GM21737 (cell line): ENCODE measurements around the gene HPDL.
"Not testable (repeated sequence)": the region's sequence is repeated elsewhere in the genome, so short reads cannot be mapped to it uniquely, and the experiment has no call there.

Source experiments
- ATAC-seq: cut with Tn5 transposase; IDR thresholded peaks from one replicate; pipeline ENCODE4 v1.9.1; 2021; ENCODE audit warnings: mild to moderate bottlenecking, moderate library complexity; ENCODE audit not compliant: unreplicated experiment

The HPDL gene

GRCh38 chr1:45326627-45327623 is at the start of gene HPDL:
HPDL (plus strand) TSS chr1:45326895; CDS start chr1:45327149, 254 bp downstream.
- no peak for ATAC-seq

DNA sequence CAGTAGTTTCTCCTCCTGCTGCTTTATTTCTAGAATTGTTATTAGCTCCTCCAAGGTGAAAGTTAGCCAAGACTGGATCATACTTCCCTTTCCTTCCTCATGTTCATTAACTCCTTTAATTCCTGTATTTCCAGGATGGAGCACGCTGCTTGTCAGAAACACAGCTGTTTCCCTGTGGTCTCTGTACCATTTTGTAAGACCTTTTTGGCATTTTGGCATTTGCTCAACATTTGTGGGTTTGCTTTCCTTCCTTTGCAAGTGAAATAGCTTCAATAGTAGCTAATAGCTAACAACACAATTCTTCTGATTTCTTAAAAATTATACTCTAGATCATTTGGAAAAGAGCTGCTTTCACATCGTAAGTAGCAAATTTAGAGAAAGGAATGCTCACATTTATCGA is 44.3 kb upstream of the HPDL start:
- no peak for ATAC-seq

DNA sequence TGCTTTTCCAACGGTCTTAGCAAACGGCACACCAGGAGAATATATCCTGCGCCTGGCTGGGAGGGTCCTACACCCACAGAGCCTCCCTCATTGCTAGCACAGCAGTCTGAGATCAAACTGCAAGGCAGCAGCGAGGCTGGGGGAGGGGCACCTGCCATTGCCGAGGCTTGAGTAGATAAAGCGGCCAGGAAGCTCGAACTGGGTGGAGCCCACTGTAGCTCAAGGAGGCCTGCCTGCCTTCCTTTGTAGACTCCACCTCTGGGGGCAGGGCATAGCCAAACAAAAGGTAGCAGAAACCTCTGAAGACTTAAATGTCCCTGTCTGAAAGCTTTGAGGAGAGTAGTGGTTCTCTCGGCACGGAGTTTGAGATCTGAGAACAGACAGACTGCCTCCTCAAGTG is 41.8 kb upstream of the HPDL start:
- not testable (repeated sequence) for ATAC-seq

DNA sequence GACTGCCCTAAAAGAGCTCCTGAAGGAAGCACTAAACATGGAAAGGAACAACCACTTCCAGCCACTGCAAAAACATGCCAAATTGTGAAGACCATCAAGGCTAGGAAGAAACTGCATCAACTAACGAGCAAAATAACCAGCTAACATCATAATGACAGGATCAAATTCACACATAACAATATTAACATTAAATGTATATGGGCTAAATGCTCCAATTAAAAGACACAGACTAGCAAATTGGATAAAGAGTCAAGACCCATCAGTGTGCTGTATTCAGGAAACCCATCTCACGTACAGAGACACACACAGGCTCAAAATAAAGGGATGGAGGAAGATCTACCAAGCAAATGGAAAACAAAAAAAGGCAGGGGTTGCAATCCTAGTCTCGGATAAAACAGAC is 40.2 kb upstream of the HPDL start:
- not testable (repeated sequence) for ATAC-seq

- ATAC-seq, result not testable (repeated sequence)
Measured at GRCh38 chr1:45291002-45291401, 35.7 kb upstream of the HPDL start.

GRCh38 chr1:45291716-45292115 is 35.0 kb upstream of the HPDL start:
- ATAC-seq, result no peak

DNA sequence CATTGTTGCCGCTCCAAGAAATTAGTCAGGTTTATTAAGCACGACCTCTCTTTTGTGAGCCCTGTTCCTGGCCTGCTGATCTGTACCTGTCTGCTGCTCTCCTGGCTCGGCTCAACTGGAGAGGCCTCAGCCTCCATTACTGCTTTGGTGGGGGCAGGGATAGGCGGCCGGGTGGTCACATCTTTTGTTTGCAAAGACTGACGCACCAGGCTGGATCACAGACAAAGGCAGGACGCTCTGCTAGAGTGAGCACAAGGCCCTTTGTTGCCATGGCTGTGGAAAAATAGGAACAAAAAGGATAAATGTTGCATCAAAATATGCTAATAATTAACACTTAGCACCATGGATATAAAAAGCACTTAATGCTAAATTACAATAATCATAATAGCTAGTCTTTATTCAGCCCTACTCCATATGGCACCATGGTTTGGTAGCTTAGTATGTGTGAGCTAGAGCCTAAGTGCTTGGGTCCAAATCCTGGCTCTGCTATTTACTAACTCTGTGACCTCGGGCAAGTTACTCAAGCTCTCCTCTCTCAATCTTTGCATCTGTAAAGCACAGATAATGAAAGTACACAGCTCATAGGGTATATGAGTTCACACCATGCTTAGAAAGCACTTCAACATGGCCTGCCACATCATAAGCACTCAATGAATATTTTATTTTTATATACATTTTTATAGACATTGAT is 28.9 kb upstream of the HPDL start:
- no peak for ATAC-seq

DNA sequence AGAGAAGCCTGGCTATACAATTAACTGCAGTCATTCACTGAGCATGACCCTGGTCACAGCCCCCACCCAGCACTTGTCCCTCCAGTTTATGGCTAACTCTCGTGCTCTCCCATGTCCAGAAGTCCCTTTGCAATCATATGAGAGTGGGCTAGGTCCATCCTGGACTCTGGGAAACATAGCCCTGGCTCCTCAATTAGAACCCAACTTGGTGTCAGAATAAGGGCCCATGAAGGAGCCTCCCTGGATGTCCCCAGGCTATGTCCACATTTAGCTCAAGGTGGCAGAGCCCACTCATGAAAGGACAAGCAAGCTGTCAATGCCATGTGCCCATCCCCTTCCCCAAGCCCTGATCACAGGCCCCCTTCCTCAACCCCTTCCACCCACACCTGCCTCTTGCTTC is 27.4 kb upstream of the HPDL start:
- ATAC-seq, result no peak

GRCh38 chr1:45299981-45300668 is 26.6 kb upstream of the HPDL start:
- no peak for ATAC-seq

GRCh38 chr1:45300669-45300997 is 26.1 kb upstream of the HPDL start:
- ATAC-seq, result no peak

DNA sequence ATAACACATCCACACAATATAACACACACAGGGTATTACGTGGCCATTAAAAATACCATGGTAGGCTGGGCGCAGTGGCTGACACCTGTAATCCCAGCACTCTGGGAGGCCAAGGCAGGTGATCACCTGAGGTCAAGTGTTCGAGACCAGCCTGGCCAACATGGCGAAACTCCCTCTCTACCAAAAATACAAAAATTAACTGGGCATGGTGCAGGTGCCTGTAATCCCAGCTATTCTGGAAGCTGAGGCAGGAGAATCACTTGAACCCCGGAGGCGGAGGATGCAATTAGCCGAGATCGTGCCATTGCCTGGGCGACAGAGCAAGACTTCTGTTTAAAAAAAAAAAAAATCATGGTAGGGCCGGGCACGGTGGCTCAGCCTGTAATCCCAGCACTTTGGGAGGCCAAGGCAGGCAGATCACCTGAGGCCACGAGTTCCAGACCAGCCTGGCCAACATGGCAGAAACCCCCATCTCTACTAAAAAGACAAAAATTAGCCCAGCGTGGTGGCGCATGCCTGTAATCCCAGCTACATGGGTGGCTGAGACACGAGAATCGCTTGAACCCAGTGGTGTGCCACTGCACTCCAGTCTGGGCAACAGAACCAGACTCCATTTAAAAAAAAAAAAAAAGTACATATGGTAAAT is 24.1 kb upstream of the HPDL start:
- ATAC-seq, result no peak

DNA sequence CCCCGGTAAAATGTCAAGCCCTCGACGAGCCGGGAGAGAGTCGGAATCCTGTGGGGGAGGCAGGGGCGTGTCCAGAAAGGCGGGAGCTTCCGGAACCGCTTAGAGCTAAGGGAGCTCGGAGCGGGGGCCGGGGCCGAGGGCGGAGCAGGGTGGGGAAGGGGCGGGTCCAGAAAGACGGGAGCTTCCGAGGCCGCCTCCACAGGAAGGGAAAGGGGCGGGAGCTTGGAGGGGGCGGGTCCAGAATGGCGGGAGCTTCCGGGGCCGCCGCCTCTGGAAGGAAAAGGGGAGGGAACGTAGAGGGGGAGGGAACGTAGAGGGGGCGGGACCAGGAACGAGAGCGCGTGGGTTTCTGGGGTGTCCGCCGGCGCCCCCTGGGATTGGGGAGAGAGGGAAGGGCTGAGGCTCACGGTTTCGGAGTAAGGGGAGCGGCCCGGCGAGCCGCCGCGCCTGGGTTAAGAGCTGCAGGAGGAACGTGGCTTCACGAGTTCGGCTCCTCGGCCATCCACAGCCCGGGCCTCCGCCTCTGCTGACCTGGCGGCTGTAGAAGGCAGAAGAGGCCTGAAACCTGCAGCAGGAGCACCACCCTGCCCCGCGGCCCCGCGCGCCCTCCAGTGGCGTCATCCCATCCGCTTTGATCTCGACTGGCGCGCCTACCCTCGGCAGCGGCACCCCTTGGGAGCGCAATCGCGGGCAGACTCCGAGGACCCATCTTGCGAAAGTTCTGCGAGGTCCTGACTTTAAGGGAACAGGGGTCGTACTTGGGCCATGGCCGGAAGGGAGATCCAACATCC is 23.0 kb upstream of the HPDL start:
- ATAC-seq, result peak; percentile 75

DNA sequence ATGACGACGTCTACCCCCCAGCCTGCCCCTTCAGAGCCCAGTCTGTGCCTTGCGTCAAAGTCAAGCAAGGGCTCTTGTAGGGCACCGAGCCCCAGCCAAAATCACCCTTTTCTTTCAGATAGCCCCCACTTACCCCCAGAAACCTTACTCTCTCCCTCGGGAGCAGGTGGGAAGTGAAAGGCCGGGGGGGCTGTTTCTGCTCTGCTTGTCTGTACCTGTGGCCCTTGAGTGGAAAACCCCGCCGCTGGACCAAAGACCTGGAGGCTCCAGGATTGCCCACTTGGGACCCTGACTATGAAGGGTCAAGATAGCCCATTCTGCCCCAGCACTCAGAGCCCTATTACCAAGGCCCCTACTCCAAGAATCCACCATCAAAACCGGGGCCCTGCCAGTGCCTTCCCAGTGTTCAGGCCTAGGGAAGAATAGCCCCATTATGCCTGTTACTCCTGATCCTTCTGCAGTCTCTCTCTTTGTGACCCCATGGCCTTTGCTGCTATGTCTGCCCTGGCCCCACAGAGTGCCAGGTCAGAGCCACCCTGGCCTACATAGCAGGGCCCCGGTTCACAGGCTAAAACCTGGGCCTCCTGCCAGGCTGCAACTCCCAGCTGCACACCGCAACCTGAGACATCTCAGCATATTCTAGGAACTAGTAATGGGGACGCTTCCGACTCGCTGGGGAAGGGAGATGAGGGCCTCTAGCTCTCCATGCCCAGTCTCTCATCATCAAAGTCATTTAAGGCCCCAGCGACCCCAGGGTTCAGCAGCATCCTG is 22.2 kb upstream of the HPDL start:
- ATAC-seq, result peak; percentile 4

DNA sequence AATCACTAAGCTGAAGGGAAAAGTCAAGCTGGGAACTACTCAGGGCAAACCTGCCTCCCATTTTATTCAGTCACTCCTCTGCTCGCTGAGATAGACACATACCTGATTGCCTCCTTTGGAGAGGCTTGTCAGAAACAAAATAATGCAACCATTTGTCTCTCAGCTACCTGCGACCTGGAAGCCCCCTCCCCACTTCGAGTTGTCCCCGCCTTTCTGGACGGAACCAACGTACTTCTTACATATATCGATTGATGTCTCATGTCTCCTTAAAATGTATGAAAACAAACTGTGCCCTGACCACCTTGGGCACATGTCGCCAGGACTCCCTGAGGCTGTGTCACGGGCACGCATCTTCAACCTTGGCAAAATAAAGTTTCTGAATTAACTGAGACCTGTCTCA is 21.5 kb upstream of the HPDL start:
- no peak for ATAC-seq

DNA sequence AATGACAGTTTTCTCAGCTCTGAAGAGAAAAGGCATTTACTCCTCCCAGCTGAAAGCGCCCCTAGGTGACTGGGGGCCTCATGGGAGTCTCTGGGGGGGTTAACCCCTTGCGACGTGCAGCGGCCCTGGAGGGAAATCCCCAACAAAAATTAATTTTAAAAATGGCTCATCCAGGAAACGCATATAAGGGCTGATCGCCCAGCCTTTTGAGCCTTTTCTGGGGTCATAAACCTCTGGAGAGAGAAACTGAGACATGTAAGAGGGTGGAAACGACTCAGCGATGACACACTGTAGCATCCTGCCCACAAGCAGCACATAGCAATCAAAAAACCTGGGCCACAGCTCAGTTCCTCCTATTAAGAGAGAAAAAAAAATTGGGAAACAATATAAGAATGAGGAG is 20.4 kb upstream of the HPDL start:
- ATAC-seq, result no peak

DNA sequence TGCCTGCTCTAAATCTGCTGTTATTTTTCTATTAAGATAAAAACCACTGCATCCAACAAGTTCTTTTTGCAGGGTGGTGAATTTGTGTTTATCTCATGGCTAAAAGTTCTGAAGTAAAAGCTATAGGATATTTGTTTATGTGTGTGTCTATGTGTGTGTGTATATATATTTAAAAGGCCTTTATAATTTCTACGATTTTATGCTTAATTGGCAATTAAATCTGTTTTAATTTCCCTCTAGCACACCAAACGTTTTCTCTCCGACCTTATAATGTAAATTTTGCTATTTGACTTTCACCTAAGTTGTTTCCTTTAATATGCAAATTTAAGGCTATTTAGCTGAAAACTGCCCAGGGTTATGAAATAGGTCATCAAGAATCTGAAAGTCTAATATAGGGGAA is 19.8 kb upstream of the HPDL start:
- no peak for ATAC-seq

- no peak for ATAC-seq
Measured at GRCh38 chr1:45314266-45314665, 12.4 kb upstream of the HPDL start.

- no peak for ATAC-seq
Measured at GRCh38 chr1:45317166-45317565, 9.5 kb upstream of the HPDL start.

- no peak for ATAC-seq
Measured at GRCh38 chr1:45319761-45320160, 6.9 kb upstream of the HPDL start.

DNA sequence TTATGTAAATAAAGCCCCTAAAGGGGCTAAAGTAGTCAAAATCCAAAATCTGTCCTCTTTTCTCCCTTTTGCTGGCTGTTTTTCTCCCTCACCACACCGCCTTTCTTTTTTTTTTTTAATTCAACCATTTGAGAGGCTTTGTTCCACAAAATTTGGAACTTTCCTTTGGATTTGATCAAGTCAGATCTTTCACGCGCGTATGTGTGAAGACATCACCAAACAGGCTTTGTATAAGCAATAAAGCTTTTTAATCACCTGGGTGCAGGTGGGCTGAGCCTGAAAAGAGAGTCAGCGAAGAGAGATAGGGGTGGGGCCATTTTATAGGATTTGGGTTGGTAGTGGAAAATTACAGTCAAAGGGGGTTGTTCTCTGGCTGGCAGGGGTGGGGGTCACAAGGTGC is 5.3 kb upstream of the HPDL start:
- no peak for ATAC-seq
